H9 (cell line): Measurements from ENCODE around the gene ARHGEF6. TPM values are rescaled to one million over a fixed set of nuclear protein-coding genes. Genes with fewer than 3 reads are reported as not detected.

ENCODE experiments used
- DNase-seq: peaks from one replicate; pipeline ENCODE4 v3.0.0-alpha.2; 2017
- H2AFZ ChIP-seq: one replicate; pipeline ENCODE4 v1.6.1; 2013; ENCODE audit warnings: mild to moderate bottlenecking, low read length, control low read depth, moderate library complexity
- H2AK5ac ChIP-seq: 2 replicates; pipeline ENCODE4 v1.6.1; 2013; ENCODE audit warnings: low read length, control low read depth, mixed read lengths; ENCODE audit not compliant: insufficient read length
- H2BK120ac ChIP-seq: one replicate; pipeline ENCODE4 v1.6.1; 2013; ENCODE audit warnings: low read depth, mild to moderate bottlenecking, low read length, control low read depth, inconsistent platforms; ENCODE audit not compliant: poor library complexity, severe bottlenecking
- H2BK12ac ChIP-seq: 2 replicates; pipeline ENCODE4 v1.6.1; 2013; ENCODE audit warnings: low read length, control low read depth, mixed read lengths, low read depth; ENCODE audit not compliant: insufficient read length
- H2BK15ac ChIP-seq: 2 replicates; pipeline ENCODE4 v1.6.1; 2013; ENCODE audit warnings: low read depth, low read length, control low read depth
- H2BK20ac ChIP-seq: one replicate; pipeline ENCODE4 v1.6.1; 2013; ENCODE audit warnings: low read depth, mild to moderate bottlenecking, low read length, control low read depth, inconsistent platforms; ENCODE audit not compliant: poor library complexity, severe bottlenecking
- H2BK5ac ChIP-seq: 2 replicates; pipeline ENCODE4 v1.6.1; 2013; ENCODE audit warnings: low read length, control low read depth, mixed read lengths; ENCODE audit not compliant: insufficient read length
- H3K14ac ChIP-seq: 2 replicates; pipeline ENCODE4 v1.6.1; 2013; ENCODE audit warnings: low read length, control low read depth; ENCODE audit not compliant: insufficient read depth
- H3K18ac ChIP-seq: 2 replicates; pipeline ENCODE4 v1.6.1; 2013; ENCODE audit warnings: low read depth, mild to moderate bottlenecking, mixed read lengths, low read length, control low read depth; ENCODE audit not compliant: insufficient read length
- H3K23ac ChIP-seq: 2 replicates; pipeline ENCODE4 v1.6.1; 2013; ENCODE audit warnings: low read length, control low read depth, mixed read lengths, low read depth; ENCODE audit not compliant: insufficient read length
- H3K23me2 ChIP-seq: 2 replicates; pipeline ENCODE4 v1.6.1; 2013; ENCODE audit warnings: low read depth, mild to moderate bottlenecking, mixed read lengths, low read length, control low read depth; ENCODE audit not compliant: insufficient read length, poor library complexity, severe bottlenecking
- H3K27ac ChIP-seq: 2 replicates; pipeline ENCODE4 v1.5.1; 2013; ENCODE audit warnings: low read length, control low read depth, mixed read lengths, low read depth; ENCODE audit not compliant: insufficient read length
- H3K27me3 ChIP-seq: 2 replicates; pipeline ENCODE4 v1.6.1; 2013; ENCODE audit warnings: low read length, control low read depth, inconsistent platforms; ENCODE audit not compliant: insufficient read depth
- H3K4ac ChIP-seq: 2 replicates; pipeline ENCODE4 v1.6.1; 2013; ENCODE audit warnings: low read depth, mild to moderate bottlenecking, control low read depth, inconsistent platforms, low read length, moderate library complexity
- H3K4me1 ChIP-seq: 2 replicates; pipeline ENCODE4 v1.6.1; 2013; ENCODE audit warnings: low read length, control low read depth, inconsistent platforms; ENCODE audit not compliant: insufficient read depth
- H3K4me2 ChIP-seq: 2 replicates; pipeline ENCODE4 v1.6.1; 2013; ENCODE audit warnings: low read length, control low read depth, mixed read lengths; ENCODE audit not compliant: insufficient read length, insufficient read depth
- H3K56ac ChIP-seq: 2 replicates; pipeline ENCODE4 v1.6.1; 2013; ENCODE audit warnings: low read depth, mild to moderate bottlenecking, mixed read lengths, low read length, control low read depth; ENCODE audit not compliant: insufficient read length
- H3K79me1 ChIP-seq: 2 replicates; pipeline ENCODE4 v1.6.1; 2013; ENCODE audit warnings: low read depth, mild to moderate bottlenecking, moderate library complexity, low read length, control low read depth, inconsistent platforms; ENCODE audit not compliant: insufficient read depth, poor library complexity, severe bottlenecking
- H3K79me2 ChIP-seq: 2 replicates; pipeline ENCODE4 v1.6.1; 2013; ENCODE audit warnings: low read length, control low read depth, inconsistent platforms; ENCODE audit not compliant: insufficient read depth
- H3K9ac ChIP-seq: 2 replicates; pipeline ENCODE4 v1.6.1; 2013; ENCODE audit warnings: low read length, control low read depth, mixed read lengths; ENCODE audit not compliant: insufficient read length; ENCODE audit errors: extremely low read depth
- H3K9me3 ChIP-seq: one replicate; pipeline ENCODE4 v1.6.1; 2013; ENCODE audit warnings: low read depth, low read length, inconsistent platforms; ENCODE audit not compliant: control insufficient read depth
- H3T11ph ChIP-seq: one replicate; pipeline ENCODE4 v1.6.1; 2013; ENCODE audit warnings: mild to moderate bottlenecking, low read length, control low read depth, inconsistent platforms
- H4K20me1 ChIP-seq: one replicate; pipeline ENCODE4 v1.6.1; 2013; ENCODE audit not compliant: control insufficient read depth, insufficient read length, insufficient read depth
- H4K5ac ChIP-seq: 2 replicates; pipeline ENCODE4 v1.6.1; 2013; ENCODE audit warnings: low read depth, mild to moderate bottlenecking, mixed read lengths, low read length, control low read depth; ENCODE audit not compliant: insufficient read length
- H4K8ac ChIP-seq: replicated peaks from 2 replicates; pipeline ENCODE4 v1.6.1; 2013; ENCODE audit warnings: low read length, control low read depth, mixed read lengths, low read depth; ENCODE audit not compliant: insufficient read length
- H4K91ac ChIP-seq: 2 replicates; pipeline ENCODE4 v1.6.1; 2013; ENCODE audit warnings: low read depth, mild to moderate bottlenecking, moderate library complexity, mixed read lengths, low read length, control low read depth; ENCODE audit not compliant: insufficient read length
- H3K27ac Mint-ChIP-seq, 3 experiments: 2 replicates in 2 of 3; 3 replicates in 1 of 3; pipeline ENCODE4 v1.8.0; 2020 to 2021; ENCODE audit warnings: mixed read lengths in 3 of 3, mild to moderate bottlenecking in 1 of 3, moderate library complexity in 1 of 3
- H3K27me3 Mint-ChIP-seq: 2 replicates; pipeline ENCODE4 v1.8.0; 2021; ENCODE audit warnings: low read depth, mild to moderate bottlenecking, moderate library complexity, mixed read lengths
- H3K36me3 Mint-ChIP-seq, 3 experiments: 2 replicates in 2 of 3; 3 replicates in 1 of 3; pipeline ENCODE4 v1.8.0; 2020 to 2021; ENCODE audit warnings: low read depth in 3 of 3, mixed read lengths in 3 of 3; ENCODE audit not compliant: insufficient read depth in 1 of 3
- H3K4me1 Mint-ChIP-seq, 2 experiments: 2 replicates each; pipeline ENCODE4 v1.8.0; 2020; ENCODE audit warnings: mixed read lengths in 2 of 2
- H3K4me3 Mint-ChIP-seq, 2 experiments: 2 replicates in 1 of 2; 3 replicates in 1 of 2; pipeline ENCODE4 v1.8.0; 2020 to 2021; ENCODE audit warnings: mild to moderate bottlenecking in 2 of 2, mixed read lengths in 2 of 2, moderate library complexity in 1 of 2
- H3K9me3 Mint-ChIP-seq, 2 experiments: 2 replicates in 1 of 2; 3 replicates in 1 of 2; pipeline ENCODE4 v1.8.0; 2020; ENCODE audit warnings: mild to moderate bottlenecking in 2 of 2, mixed read lengths in 2 of 2, moderate library complexity in 1 of 2
- CTCF ChIP-seq: fragments of 200-600 bp; sonication (generic); conservative IDR thresholded peaks from 3 replicates; pipeline ENCODE4 v1.8.0; 2021; ENCODE audit warnings: antibody characterized with exemption, mild to moderate bottlenecking
- WGBS: extraction: QIAGEN DNeasy Blood & Tissue Kit; methylation state at CpG from one replicate; pipeline ENCODE4 v1.1.7; 2013; ENCODE audit warnings: missing lambda C conversion rate, low lambda C conversion rate, mixed read lengths; ENCODE audit not compliant: insufficient read length; ENCODE audit errors: extremely low coverage; 5-methylcytosine and 5-hydroxymethylcytosine counted together
- total RNA-seq: library from RNA; stranded (reverse); gene quantifications from 2 replicates; pipeline ENCODE4 v1.2.1, GENCODE V29; 2021

Gene ARHGEF6
- total RNA-seq, 1 experiment from 2014 or later = 3.6 TPM

GRCh38 chrX:136738049-136738729, 42.5 kb downstream of the ARHGEF6 start:
- Histone ChIP-seq H4K91ac (no peak overlapping the region), H3K27me3 (no peaks in the 10 kb centered on the region), H2BK120ac (no peak overlapping the region), H4K5ac (no peak overlapping the region), H3K4me1 (no peaks in the 10 kb centered on the region), H3K56ac (no peak overlapping the region), H2AK5ac (no peak overlapping the region), H3T11ph (no peak overlapping the region), H3K14ac (no peak overlapping the region), H3K23ac (no peak overlapping the region), H3K79me1 (no peaks in the 10 kb centered on the region), H3K4ac (no peak overlapping the region), H2BK20ac (no peak overlapping the region), H3K18ac (no peak overlapping the region), H2BK5ac (no peak overlapping the region), H3K27ac (no peak overlapping the region), H3K79me2 (no peaks in the 10 kb centered on the region), H3K9ac (no peak overlapping the region), H4K8ac (no peak overlapping the region), H4K20me1 (no peaks in the 10 kb centered on the region), H3K23me2 (no peaks in the 10 kb centered on the region), H2AFZ (no peak overlapping the region), H2BK12ac (no peak overlapping the region), H3K9me3 (peaks cover 30% of the 10 kb centered on the region), H3K4me2 (no peak overlapping the region), H2BK15ac (no peak overlapping the region)
- Mint-ChIP-seq H3K4me1 (peaks cover 0 to 2% of the 10 kb centered on the region in 2 experiments; a peak in 2 of 4 replicates), H3K27ac (no peak overlapping the region), H3K36me3 (no peaks in the 10 kb centered on the region; a peak in 2 of 7 replicates), H3K27me3 (no peaks in the 10 kb centered on the region), H3K9me3 (peaks cover 49 to 56% of the 10 kb centered on the region in 2 experiments), H3K4me3 (no peak overlapping the region)
- DNase-seq = no peak
- WGBS = no CpG with 5 or more reads among the region's 4 CpGs
- no peak for TF ChIP-seq CTCF
